ENCODE data around the gene CEMIP. TPM values are rescaled to one million over a fixed set of nuclear protein-coding genes. Genes with fewer than 3 reads are reported as not detected.

The CEMIP gene
- polyA plus RNA-seq, 1 donor (not counting 4 experiments of a cell fraction or from before 2014, with no cell fraction given): 2.3 TPM

- Histone ChIP-seq H3K4me2 (ENCODE audit: control insufficient read depth, extremely low read depth, insufficient read depth, low read depth, low read length) (no peak overlapping the region), H3K4me3 (ENCODE audit: control insufficient read depth in 2 of 3, extremely low read depth in 1 of 3, insufficient read depth in 2 of 3, low read depth in 1 of 3, low read length in 3 of 3) (no peak overlapping the region), H4K20me1 (ENCODE audit: control insufficient read depth, extremely low read depth, insufficient read depth, low read length) (no peaks in the 10 kb centered on the region), H3K9me3 (ENCODE audit: control insufficient read depth, low read depth, low read length) (no peaks in the 10 kb centered on the region), H3K79me2 (ENCODE audit: control insufficient read depth, insufficient read depth, low read length) (no peaks in the 10 kb centered on the region), H3K36me3 (ENCODE audit: control insufficient read depth in 2 of 2, extremely low read depth in 1 of 2, insufficient read depth in 2 of 2, low read length in 2 of 2) (no peaks in the 10 kb centered on the region), H2AFZ (ENCODE audit: control insufficient read depth, low read length) (no peak overlapping the region), H3K4me1 (ENCODE audit: control insufficient read depth, extremely low read depth, insufficient read depth, low read length) (peaks cover 10% of the 10 kb centered on the region), H3K27me3 (ENCODE audit: control insufficient read depth, extremely low read depth, insufficient read depth, low read length) (no peaks in the 10 kb centered on the region), H3K9me1 (ENCODE audit: control insufficient read depth, extremely low read depth, insufficient read depth, low read length) (no peaks in the 10 kb centered on the region), H3K9ac (ENCODE audit: control insufficient read depth, extremely low read depth, insufficient read depth, low read length) (no peak overlapping the region), H3K27ac (ENCODE audit: control insufficient read depth, insufficient read depth, low read length) (no peak overlapping the region)
- TF ChIP-seq EZH2 (IDR thresholded peaks at IDR 0.05; ENCODE audit: low read length) (no peak), CTCF (optimal IDR thresholded peaks at IDR 0.05 in 1 of 3, IDR thresholded peaks at IDR 0.05 in 1 of 3, conservative IDR thresholded peaks at IDR 0.05 in 1 of 3; ENCODE audit: extremely low read depth in 1 of 3, insufficient read depth in 2 of 3, low read length in 3 of 3) (no peak)
- DNase-seq (ENCODE audit: low read depth, low spot score) (no peak), FAIRE-seq (no peak)
- dilution Hi-C loops (cut with MboI; ENCODE audit: extremely low pct_ligation_motif_present, low sequenced_read_pairs): no loop called here
Observed at GRCh38 chr15:80912673-80913072, 133.5 kb downstream of the CEMIP start.

- H2AFZ ChIP-seq (ENCODE audit: control insufficient read depth, low read length): no peak overlapping the region
- H3K4me1 ChIP-seq (ENCODE audit: control insufficient read depth, extremely low read depth, insufficient read depth, low read length): peaks cover 10% of the 10 kb centered on the region
- H3K79me2 ChIP-seq (ENCODE audit: control insufficient read depth, insufficient read depth, low read length): no peaks in the 10 kb centered on the region
- H3K4me2 ChIP-seq (ENCODE audit: control insufficient read depth, extremely low read depth, insufficient read depth, low read depth, low read length): no peak overlapping the region
- no peak overlapping the region for H3K4me3 ChIP-seq (ENCODE audit: control insufficient read depth in 2 of 3, extremely low read depth in 1 of 3, insufficient read depth in 2 of 3, low read depth in 1 of 3, low read length in 3 of 3)
- no peak for TF ChIP-seq EZH2 (IDR thresholded peaks at IDR 0.05; ENCODE audit: low read length)
- no peak for TF ChIP-seq CTCF (optimal IDR thresholded peaks at IDR 0.05 in 1 of 3, IDR thresholded peaks at IDR 0.05 in 1 of 3, conservative IDR thresholded peaks at IDR 0.05 in 1 of 3; ENCODE audit: extremely low read depth in 1 of 3, insufficient read depth in 2 of 3, low read length in 3 of 3)
- H3K36me3 ChIP-seq (ENCODE audit: control insufficient read depth in 2 of 2, extremely low read depth in 1 of 2, insufficient read depth in 2 of 2, low read length in 2 of 2): no peaks in the 10 kb centered on the region
- H3K9me3 ChIP-seq (ENCODE audit: control insufficient read depth, low read depth, low read length): no peaks in the 10 kb centered on the region
- DNase-seq (ENCODE audit: low read depth, low spot score) (no peak), FAIRE-seq (no peak)
- H3K9ac ChIP-seq (ENCODE audit: control insufficient read depth, extremely low read depth, insufficient read depth, low read length): no peak overlapping the region
- H3K9me1 ChIP-seq (ENCODE audit: control insufficient read depth, extremely low read depth, insufficient read depth, low read length): no peaks in the 10 kb centered on the region
- H3K27me3 ChIP-seq (ENCODE audit: control insufficient read depth, extremely low read depth, insufficient read depth, low read length): no peaks in the 10 kb centered on the region
- no peak overlapping the region for H3K27ac ChIP-seq (ENCODE audit: control insufficient read depth, insufficient read depth, low read length)
- no peaks in the 10 kb centered on the region for H4K20me1 ChIP-seq (ENCODE audit: control insufficient read depth, extremely low read depth, insufficient read depth, low read length)
- dilution Hi-C loops (cut with MboI; ENCODE audit: extremely low pct_ligation_motif_present, low sequenced_read_pairs): no loop called here
Observed at GRCh38 chr15:80913541-80913940, 134.4 kb downstream of the CEMIP start.

All from keratinocyte (primary cell).